NCI-H748 treated with DMSO at 0.1 percent for 48 hours (cell line): ENCODE results near the gene FLNC.

ENCODE experiments used
- DNase-seq: peaks from one replicate; lab custom pipeline; 2025; lab: John Stamatoyannopoulos, UW

The FLNC gene

GRCh38 chr7:128865303-128865702, 35.1 kb downstream of the FLNC start:
- no peak for DNase-seq

DNA sequence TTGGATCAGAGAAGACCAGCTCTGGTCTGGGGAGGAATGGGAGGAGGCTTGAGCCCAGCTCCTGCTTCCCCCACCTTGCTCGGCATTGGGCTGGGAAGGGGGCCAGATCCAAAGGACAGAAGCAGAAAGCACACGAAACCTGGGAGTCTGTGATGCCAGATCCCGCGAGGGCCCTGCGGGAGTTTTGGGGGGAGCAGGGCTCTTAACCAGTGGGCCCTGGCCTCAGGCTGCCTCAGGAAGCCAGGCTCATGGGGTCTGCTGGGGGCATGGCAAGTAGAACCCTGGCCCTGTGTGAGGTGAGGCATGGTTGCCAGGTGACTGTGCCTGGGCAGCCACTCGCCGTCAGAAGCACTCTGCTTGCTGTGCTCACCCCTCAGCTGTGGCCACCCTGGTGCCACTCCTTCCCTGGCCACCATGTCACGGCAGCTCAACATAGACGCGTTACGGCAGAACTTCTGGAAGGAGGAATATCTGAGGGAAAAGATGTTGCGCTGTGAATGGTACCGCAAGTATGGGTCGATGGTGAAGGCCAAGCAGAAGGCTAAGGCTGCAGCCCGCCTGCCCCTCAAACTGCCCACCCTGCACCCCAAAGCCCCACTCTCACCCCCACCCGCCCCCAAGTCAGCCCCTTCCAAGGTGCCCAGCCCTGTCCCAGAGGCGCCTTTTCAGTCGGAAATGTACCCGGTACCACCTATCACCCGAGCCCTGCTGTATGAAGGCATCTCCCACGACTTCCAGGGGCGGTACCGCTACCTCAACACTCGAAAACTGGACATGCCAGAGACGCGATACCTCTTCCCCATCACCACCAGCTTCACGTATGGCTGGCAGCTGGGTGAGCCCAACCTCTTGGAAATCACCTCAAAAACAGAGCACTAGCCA, 36.0 kb downstream of the FLNC start:
- DNase-seq: no peak

DNA sequence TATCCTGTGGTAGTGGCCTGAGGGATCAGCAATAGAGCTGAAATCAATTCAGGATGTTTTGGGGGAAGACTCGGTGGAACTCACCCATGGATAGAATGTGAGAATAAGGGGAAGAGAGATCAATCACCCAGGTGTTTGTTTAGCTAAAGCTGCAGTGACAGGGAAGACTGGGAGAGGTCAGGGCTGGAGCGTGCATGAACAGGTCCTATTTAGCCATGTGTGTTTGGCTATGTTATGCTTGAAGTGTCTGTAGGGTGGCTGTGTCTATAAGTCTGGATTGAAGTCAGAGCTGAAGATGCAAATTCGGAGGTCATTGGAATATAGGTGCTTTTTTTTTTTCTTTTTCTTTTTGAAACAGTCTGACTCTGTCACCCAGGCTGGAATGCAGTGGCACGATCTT, 37.0 kb downstream of the FLNC start:
- no peak for DNase-seq

DNA sequence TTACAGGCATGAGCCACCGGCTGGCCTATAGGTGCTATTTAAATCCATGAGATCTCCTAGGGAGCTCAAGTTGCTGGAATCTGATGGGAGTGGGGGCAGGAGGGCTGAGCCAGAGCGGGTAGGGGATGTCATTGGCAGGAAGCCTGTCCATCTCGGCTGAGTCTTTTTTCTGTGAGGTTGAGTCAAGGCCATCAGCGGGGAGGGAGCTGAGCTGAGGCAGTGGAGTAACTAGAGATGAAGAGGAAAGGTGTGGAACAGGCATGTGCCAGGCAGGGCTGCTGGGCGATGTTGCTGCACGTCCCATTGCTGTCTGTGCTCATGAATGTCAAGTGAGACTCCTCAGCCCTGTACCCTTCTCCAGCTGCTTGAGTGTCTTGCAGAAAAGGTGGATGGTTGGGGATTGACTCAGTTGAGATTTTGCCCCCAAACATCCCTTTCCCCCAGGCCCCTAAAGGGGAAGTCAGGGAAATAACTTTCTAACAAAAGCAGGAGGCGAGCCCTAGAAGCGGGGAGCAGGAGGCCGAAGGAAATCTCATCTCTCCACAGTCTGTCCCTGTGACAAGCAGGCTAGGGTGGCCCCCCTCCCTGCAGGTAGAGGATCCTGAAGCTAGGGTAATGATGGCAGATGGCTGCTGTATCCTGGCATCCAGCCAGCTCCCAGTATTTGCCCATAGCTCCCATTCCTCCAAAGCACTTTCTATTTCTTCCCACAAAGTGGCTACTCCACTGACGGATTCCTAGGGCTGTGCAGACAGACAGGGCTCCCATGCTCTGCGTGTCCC, 37.8 kb downstream of the FLNC start:
- peak; percentile 35 for DNase-seq

GRCh38 chr7:128868624-128869137, 38.5 kb downstream of the FLNC start:
- no peak for DNase-seq

GRCh38 chr7:128869138-128869943, 39.1 kb downstream of the FLNC start:
- peak; percentile 53 for DNase-seq

- no peak for DNase-seq
These were observed 39.7 kb downstream of the FLNC start for GRCh38 chr7:128869944-128870285.

DNA sequence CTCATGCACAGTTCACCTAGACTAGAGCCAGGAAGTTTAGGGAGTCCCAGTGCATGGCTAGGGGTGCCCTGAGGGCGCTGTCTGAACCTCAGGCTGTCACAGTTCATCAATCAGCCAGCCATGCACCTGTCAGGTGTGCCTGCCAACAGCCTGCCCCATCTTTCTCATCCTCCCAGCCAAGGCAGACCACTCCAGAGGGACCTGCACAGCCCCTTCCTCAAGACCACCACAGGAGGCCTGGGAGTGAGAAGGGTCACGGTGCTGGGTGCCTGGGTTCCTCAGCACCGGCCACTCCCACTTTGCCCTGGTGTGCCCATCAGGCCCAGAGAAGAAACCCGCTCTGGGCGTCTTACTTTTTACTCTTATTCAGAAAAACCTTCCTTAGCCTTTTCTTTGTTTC, 40.8 kb downstream of the FLNC start:
- DNase-seq: no peak

DNA sequence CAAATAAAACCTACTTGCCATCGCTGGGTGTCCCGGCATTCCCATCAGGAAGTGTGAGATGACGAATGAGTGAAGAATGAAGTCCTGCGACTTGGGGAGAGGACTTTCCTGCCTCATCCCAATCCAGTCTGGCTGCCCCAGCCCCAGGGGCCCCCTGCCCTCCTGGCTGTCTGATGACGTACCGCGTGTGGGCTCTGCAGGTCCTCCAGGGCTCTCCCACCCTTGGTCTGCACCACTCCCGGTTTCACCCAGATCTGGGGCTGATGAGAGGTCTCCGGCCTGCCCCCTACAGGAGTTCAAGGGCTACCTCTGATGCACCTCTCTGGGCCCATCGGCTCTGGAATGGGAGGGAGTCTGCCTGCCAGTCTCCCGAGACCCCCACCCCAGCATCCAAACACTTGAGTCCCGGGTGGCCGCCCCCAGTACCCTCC, 42.2 kb downstream of the FLNC start:
- DNase-seq: no peak

DNA sequence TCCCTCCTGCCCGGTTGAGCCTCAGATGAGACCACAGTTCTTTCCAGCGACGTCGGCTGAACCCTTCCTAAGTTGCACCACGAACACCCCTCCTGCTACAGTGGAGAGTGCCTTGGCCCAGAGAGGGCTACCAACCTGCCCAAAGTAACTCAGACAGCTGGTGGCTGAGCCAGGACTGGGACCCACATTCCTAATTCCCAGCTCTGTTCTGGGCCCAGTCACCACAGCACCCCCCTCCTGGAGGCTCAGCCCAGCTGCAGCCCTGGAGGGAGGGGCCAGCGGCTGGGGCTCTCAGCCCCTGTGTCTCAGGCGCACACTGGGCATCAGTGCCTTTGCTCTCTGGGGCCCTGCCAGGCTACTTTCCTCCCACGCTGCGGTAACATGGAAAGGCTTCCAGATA, 43.0 kb downstream of the FLNC start:
- DNase-seq: no peak

- DNase-seq: no peak
These were observed 44.2 kb downstream of the FLNC start for GRCh38 chr7:128874140-128875031.

DNA sequence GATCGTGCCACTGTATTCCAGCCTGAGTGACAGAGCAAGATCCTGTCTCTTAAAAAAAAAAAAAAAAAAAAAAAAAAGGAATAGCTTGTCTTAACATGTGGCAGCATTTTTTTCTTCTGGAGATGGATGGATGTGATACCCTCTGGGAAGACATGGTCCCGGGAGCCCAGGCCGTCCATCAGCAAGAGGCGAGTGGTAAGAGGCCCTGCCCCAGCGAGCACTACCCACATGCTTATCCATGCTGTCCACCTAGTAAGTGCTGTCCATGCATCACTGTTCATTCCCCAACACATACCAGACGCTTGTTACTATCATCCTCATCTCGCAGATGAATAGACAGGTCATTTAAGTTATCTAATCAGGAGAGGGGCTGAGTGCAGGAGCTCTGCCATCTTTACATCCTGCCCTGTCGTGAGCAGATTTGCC, 45.3 kb downstream of the FLNC start:
- DNase-seq: no peak

- no peak for DNase-seq
These were observed 45.9 kb downstream of the FLNC start for GRCh38 chr7:128876127-128876526.

- DNase-seq: no peak
These were observed 46.4 kb downstream of the FLNC start for GRCh38 chr7:128876586-128876977.

DNA sequence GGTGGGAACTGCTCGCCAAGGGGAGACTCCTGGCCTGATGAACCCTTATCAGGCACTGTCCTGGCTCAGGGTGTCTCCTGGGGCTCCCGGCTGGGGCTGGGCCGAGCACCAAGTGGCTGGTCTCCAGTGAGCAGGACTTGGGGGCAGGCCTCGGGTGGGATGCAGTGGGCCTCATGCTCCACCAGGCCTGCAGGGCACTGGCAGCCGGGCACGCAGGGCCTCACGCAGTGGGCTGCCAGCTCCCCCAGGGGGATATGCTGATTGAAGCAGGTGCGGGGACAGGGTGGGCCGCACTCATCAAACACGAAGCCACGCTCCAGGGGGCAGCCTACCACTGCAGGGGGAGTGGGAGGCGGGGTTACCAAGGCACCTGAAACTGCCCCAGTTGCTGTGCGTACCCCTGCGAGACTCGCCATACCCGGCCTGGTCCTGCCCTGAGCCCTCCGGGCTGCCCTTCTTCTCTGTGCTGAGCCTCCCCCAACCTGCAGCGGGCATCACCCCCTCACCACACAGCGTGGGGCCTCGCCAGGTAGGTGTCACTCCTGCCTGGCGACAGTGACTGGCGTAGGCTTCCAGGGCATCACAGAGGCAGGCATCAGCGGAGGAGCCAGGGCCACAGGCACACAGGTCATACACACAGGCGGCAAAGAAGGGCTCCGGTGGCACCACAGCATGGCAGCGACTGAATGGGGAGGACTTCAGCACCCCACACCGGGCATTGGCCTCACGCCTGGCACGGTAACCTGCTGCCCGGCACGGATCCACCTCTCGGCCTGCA, 47.0 kb downstream of the FLNC start:
- no peak for DNase-seq

DNA sequence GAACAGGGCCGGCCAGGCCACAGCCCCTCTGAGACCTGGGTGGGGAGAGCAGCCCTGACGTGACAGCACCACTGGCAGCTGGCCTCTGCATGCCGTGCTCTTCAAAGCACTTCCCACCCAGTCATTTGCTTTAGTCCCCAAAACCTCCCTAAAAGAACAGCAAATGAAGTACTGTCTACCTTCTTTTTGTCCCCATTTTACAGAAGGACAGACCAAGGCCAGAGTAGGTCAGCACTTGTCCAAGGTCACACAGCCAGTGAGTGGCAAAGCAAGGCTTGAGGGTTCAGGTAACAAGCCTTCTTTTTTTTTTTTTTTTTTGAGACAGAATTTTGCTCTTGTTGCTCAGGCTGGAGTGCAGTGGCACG, 47.5 kb downstream of the FLNC start:
- DNase-seq: no peak

GRCh38 chr7:128878226-128879105, 48.3 kb downstream of the FLNC start:
- DNase-seq: no peak

- no peak for DNase-seq
These were observed 49.3 kb downstream of the FLNC start for GRCh38 chr7:128879461-128879938.
